Measurements from ENCODE around the gene SMPD3. TPM values are rescaled to one million over a fixed set of nuclear protein-coding genes. Genes with fewer than 3 reads are reported as not detected.

Gene SMPD3
- total RNA-seq, 4 donors from 2014 or later: 51.1 to 168 (median 68.9) TPM

GRCh38 chr16:68385371-68385770 lies 62.9 kb downstream of the SMPD3 start:
- DNase-seq: no peak
- Histone ChIP-seq H3K27ac (peak overlapping the region in 3 of 4 donors; percentile 89 to 94 (median 90)), H3K4me3 (peak overlapping the region in 3 of 4 donors; percentile 25 to 46 (median 27)), H3K4me1 (peaks cover 4 to 56% (median 44%) of the 10 kb centered on the region in 4 donors), H3K36me3 (peaks cover 0 to 5% (median 0%) of the 10 kb centered on the region in 4 donors), H3K9me3 (no peaks in the 10 kb centered on the region), H3K27me3 (no peaks in the 10 kb centered on the region)
- TF ChIP-seq CTCF (IDR thresholded peaks at IDR 0.05): no peak
- TF ChIP-seq EP300 (IDR thresholded peaks at IDR 0.05; ENCODE audit: low read depth): no peak
- no peak for TF ChIP-seq POLR2A (IDR thresholded peaks at IDR 0.05)
- TF ChIP-seq POLR2AphosphoS5 (IDR thresholded peaks at IDR 0.05): no peak
- in situ Hi-C loops (cut with MboI; ENCODE audit: low pct_ligation_motif_present in 1 of 4, low pct_unique_long_range_greater_than_20kb in 1 of 4, low sequenced_read_pairs in 3 of 4) (loop anchor here in 1 of 4 donors (25.0 kb wide), 1 partner anchor 127 kb away; no protein-coding TSS in a partner anchor), intact Hi-C loops (cut with DNase I; ENCODE audit: low total_unique reads) (no loop called here)
- 71 to 72% methylated on average over 6 of the region's 6 CpGs for WGBS, 2 donors (ENCODE audit: low coverage in 1 of 2)

- intact Hi-C loops (cut with DNase I; ENCODE audit: low total_unique reads) (no loop called here), in situ Hi-C loops (cut with MboI; ENCODE audit: low pct_ligation_motif_present in 1 of 4, low pct_unique_long_range_greater_than_20kb in 1 of 4, low sequenced_read_pairs in 3 of 4) (loop anchor here in 1 of 4 donors (25.0 kb wide), 1 partner anchor 128 kb away; no protein-coding TSS in a partner anchor)
- no peak for TF ChIP-seq POLR2AphosphoS5 (IDR thresholded peaks at IDR 0.05)
- TF ChIP-seq CTCF (IDR thresholded peaks at IDR 0.05): no peak
- TF ChIP-seq EP300 (IDR thresholded peaks at IDR 0.05; ENCODE audit: low read depth): no peak
- TF ChIP-seq POLR2A (IDR thresholded peaks at IDR 0.05): no peak
- no peak for DNase-seq
- H3K4me3 ChIP-seq: no peak overlapping the region
- H3K27ac ChIP-seq: peak overlapping the region in 3 of 4 donors; percentile 54 to 94 (median 70)
- WGBS, 2 donors (ENCODE audit: low coverage in 1 of 2): 68% methylated on average over 7 of the region's 7 CpGs; no CpG with 5 or more reads in 1 of the 2 donors
- H3K4me1 ChIP-seq: peaks cover 4 to 56% (median 44%) of the 10 kb centered on the region in 4 donors
- no peaks in the 10 kb centered on the region for H3K9me3 ChIP-seq
- H3K27me3 ChIP-seq: no peaks in the 10 kb centered on the region
- peaks cover 0 to 5% (median 0%) of the 10 kb centered on the region in 4 donors for H3K36me3 ChIP-seq
Observed at GRCh38 chr16:68384288-68385161, 63.8 kb downstream of the SMPD3 start.

GRCh38 chr16:68383858-68384257 lies 64.5 kb downstream of the SMPD3 start:
- intact Hi-C loops (cut with DNase I; ENCODE audit: low total_unique reads): no loop called here
- Histone ChIP-seq H3K4me1 (peaks cover 4 to 56% (median 44%) of the 10 kb centered on the region in 4 donors), H3K4me3 (no peak overlapping the region), H3K27me3 (no peaks in the 10 kb centered on the region), H3K9me3 (no peaks in the 10 kb centered on the region), H3K36me3 (peaks cover 0 to 5% (median 0%) of the 10 kb centered on the region in 4 donors), H3K27ac (peak overlapping the region; percentile 36 to 70 (median 56))
- TF ChIP-seq POLR2A (IDR thresholded peaks at IDR 0.05): no peak
- no peak for TF ChIP-seq CTCF (IDR thresholded peaks at IDR 0.05)
- no peak for TF ChIP-seq POLR2AphosphoS5 (IDR thresholded peaks at IDR 0.05)
- no peak for TF ChIP-seq EP300 (IDR thresholded peaks at IDR 0.05; ENCODE audit: low read depth)
- DNase-seq: no peak
- 67 to 91% methylated on average over 1 to 4 of the region's 4 CpGs for WGBS, 2 donors (ENCODE audit: low coverage in 1 of 2)
- in situ Hi-C loops (cut with MboI; ENCODE audit: low pct_ligation_motif_present in 1 of 4, low pct_unique_long_range_greater_than_20kb in 1 of 4, low sequenced_read_pairs in 3 of 4): loop anchor here in 1 of 4 donors (25.0 kb wide), 1 partner anchor 128 kb away; no protein-coding TSS in a partner anchor

- 37% methylated on average over 5 of the region's 5 CpGs; no CpG with 5 or more reads in 1 of the 2 donors for WGBS, 2 donors (ENCODE audit: low coverage in 1 of 2)
- Histone ChIP-seq H3K27ac (peak overlapping the region; percentile 36 to 70 (median 56)), H3K4me1 (peaks cover 4 to 44% (median 35%) of the 10 kb centered on the region in 4 donors), H3K27me3 (no peaks in the 10 kb centered on the region), H3K4me3 (no peak overlapping the region), H3K9me3 (no peaks in the 10 kb centered on the region), H3K36me3 (peaks cover 0 to 5% (median 0%) of the 10 kb centered on the region in 4 donors)
- intact Hi-C loops (cut with DNase I; ENCODE audit: low total_unique reads) (no loop called here), in situ Hi-C loops (cut with MboI; ENCODE audit: low pct_ligation_motif_present in 1 of 4, low pct_unique_long_range_greater_than_20kb in 1 of 4, low sequenced_read_pairs in 3 of 4) (loop anchor here in 1 of 4 donors (25.0 kb wide), 1 partner anchor 130 kb away; no protein-coding TSS in a partner anchor)
- peak; percentile 87 for DNase-seq
- TF ChIP-seq EP300 (IDR thresholded peaks at IDR 0.05; ENCODE audit: low read depth): peak; percentile 36
- TF ChIP-seq CTCF (IDR thresholded peaks at IDR 0.05): peak; percentile 49 to 97 (median 67)
- TF ChIP-seq POLR2A (IDR thresholded peaks at IDR 0.05): no peak
- peak; percentile 38 to 69 (median 47) for TF ChIP-seq POLR2AphosphoS5 (IDR thresholded peaks at IDR 0.05)
Observed at GRCh38 chr16:68382296-68382718, 66.0 kb downstream of the SMPD3 start.
